Esophagus squamous epithelium (tissue), 4 donors: ENCODE measurements around the gene CENPO.

Source experiments
- CTCF ChIP-seq, 6 experiments: fragments of 450-650 bp in 4 of 6; fragments of 200-600 bp in 2 of 6; sonication (generic) in 2 of 6; IDR thresholded peaks; one replicate each; pipeline ENCODE4 v1.5.1; 2016 to 2019; ENCODE audit warnings: antibody characterized with exemption in 6 of 6, mild to moderate bottlenecking in 4 of 6, moderate library complexity in 4 of 6
- POLR2A ChIP-seq, 4 donors: fragments of 450-650 bp; IDR thresholded peaks; one replicate each; pipeline ENCODE4 v1.6.1; 2017; ENCODE audit warnings: antibody characterized with exemption in 4 of 4, mild to moderate bottlenecking in 4 of 4, moderate library complexity in 3 of 4

GRCh38 chr2:24840962-24841945 lies 48.0 kb downstream of the CENPO start:
- TF ChIP-seq CTCF (IDR thresholded peaks at IDR 0.05) (no peak), POLR2A (IDR thresholded peaks at IDR 0.05) (no peak)
